Ovary (tissue), 9 donors: Measurements from ENCODE around the gene VKORC1. TPM values are rescaled to one million over a fixed set of nuclear protein-coding genes. Genes with fewer than 3 reads are reported as not detected.

Experiments used
- DNase-seq, 5 donors: peaks; one replicate each; pipeline ENCODE4 v3.0.0-alpha.2; 2019 to 2020
- H3K27ac ChIP-seq, 2 donors: fragments of 200-600 bp; one replicate each; pipeline versions ENCODE4 v1.5.1 to v1.8.0; 2019 to 2022
- H3K27me3 ChIP-seq: fragments of 200-600 bp; one replicate; pipeline ENCODE4 v1.8.0; 2022
- H3K36me3 ChIP-seq: fragments of 200-600 bp; sonication (generic); one replicate; pipeline ENCODE4 v1.5.1; 2019
- H3K4me1 ChIP-seq: one replicate; pipeline ENCODE4 v1.8.1; 2013; ENCODE audit warnings: mild to moderate bottlenecking, moderate library complexity; ENCODE audit not compliant: insufficient read depth
- H3K4me3 ChIP-seq: fragments of 200-600 bp; sonication (generic); one replicate; pipeline ENCODE4 v1.5.1; 2017
- H3K9me3 ChIP-seq, 2 donors: fragments of 200-600 bp in 1 of 2; sonication (generic) in 1 of 2; one replicate each; pipeline versions ENCODE4 v1.5.1 to v1.8.1; 2013 to 2019; ENCODE audit warnings: mild to moderate bottlenecking in 1 of 2, moderate library complexity in 1 of 2
- EP300 ChIP-seq: sonication (generic); formaldehyde crosslinking; IDR thresholded peaks from one replicate; pipeline ENCODE4 v1.6.1; 2017; ENCODE audit warnings: antibody characterized with exemption
- POLR2A ChIP-seq: fragments of 450-650 bp; IDR thresholded peaks from one replicate; pipeline ENCODE4 v1.6.1; 2017; ENCODE audit warnings: antibody characterized with exemption, mild to moderate bottlenecking, moderate library complexity
- WGBS, 3 donors: extraction: QIAGEN DNeasy Blood & Tissue Kit in 1 of 3; methylation state at CpG; one replicate each; pipeline versions ENCODE4 v1.1.5 to v1.1.7; 2013 to 2017; 5-methylcytosine and 5-hydroxymethylcytosine counted together
- intact Hi-C, 4 donors: fragments of 100-400 bp; cut with DNase I; formaldehyde crosslinking; loops; one replicate each; pipeline versions ENCODE4 v1.11.0 to v1.15.1; 2022 to 2023
- polyA plus RNA-seq, 2 donors: library from polyadenylated mRNA; stranded (reverse); fragments of 200-250 nt in 1 of 2; fragments of 350-450 nt in 1 of 2; fragmentation: Illumina TruSeq in 1 of 2; extraction: RNeasy Lipid Tissue Mini Kit (QIAGEN cat#74804) in 1 of 2; gene quantifications; one replicate each; pipeline ENCODE4 v1.2.3, GENCODE V29; 2013 to 2014
- total RNA-seq, 7 donors: library from RNA; depleted of rRNA in 2 of 7; stranded (reverse); fragments of >200 nt in 2 of 7; fragmentation: NEBNext Ultra II Directional in 3 of 7; extraction: Animal tissue kit (Norgen Biotek cat#: 25700) in 3 of 7; gene quantifications; one replicate each; pipeline versions ENCODE4 v1.1.0 to v1.2.4, GENCODE V29; 2016 to 2023
- TF ChIP-seq, protein P1 (sequence below), 3 donors: fragments of 450-650 bp in 2 of 3; fragments of 200-600 bp in 1 of 3; IDR thresholded peaks; one replicate each; pipeline versions ENCODE4 v1.5.1 to v1.8.0; 2016 to 2022; ENCODE audit warnings: antibody characterized with exemption in 3 of 3, mild to moderate bottlenecking in 1 of 3
- donor health status: DM: no; HTN: no; CAD: no; lungs with moderate emphysema.
- donor health status: DM: no; HTN: no; CAD: no.
- donor health status: Bipolar disorder and iron deficiency.
- donor health status: DM: yes; HTN: yes; CAD: no.
- donor health status: DM: no; HTN: no; CAD: no.
- donor health status: DM: yes; HTN: yes; CAD: no.

Gene VKORC1
- total and polyA plus RNA-seq, 9 donors = 72.1 to 141 (median 86.4) TPM

DNA sequence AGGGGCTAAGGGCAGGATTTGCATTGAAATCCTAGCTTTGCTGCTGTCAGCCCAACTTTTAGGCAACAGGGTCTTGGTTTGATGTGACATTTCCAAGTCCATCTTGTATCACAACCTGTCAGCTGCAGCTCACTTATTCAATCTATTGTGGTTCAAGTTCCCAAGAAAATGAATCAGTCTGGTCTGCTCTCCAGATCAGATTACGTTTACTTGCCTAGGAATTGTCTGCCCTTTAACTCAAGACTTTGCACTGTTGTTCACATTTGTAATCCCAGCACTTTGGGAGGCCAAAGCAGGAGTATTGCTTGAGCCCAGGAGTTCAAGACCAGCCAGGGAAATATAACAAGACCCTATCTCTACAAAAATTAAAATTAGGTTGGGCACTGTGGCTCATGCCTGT lies 51.2 kb downstream of the VKORC1 start:
- Histone ChIP-seq H3K4me3 (no peak overlapping the region), H3K27me3 (no peaks in the 10 kb centered on the region), H3K36me3 (no peaks in the 10 kb centered on the region), H3K4me1 (no peaks in the 10 kb centered on the region), H3K27ac (no peak overlapping the region), H3K9me3 (no peaks in the 10 kb centered on the region)
- TF ChIP-seq EP300 = no peak
- no peak for TF ChIP-seq POLR2A
- TF ChIP-seq, protein P1, sequence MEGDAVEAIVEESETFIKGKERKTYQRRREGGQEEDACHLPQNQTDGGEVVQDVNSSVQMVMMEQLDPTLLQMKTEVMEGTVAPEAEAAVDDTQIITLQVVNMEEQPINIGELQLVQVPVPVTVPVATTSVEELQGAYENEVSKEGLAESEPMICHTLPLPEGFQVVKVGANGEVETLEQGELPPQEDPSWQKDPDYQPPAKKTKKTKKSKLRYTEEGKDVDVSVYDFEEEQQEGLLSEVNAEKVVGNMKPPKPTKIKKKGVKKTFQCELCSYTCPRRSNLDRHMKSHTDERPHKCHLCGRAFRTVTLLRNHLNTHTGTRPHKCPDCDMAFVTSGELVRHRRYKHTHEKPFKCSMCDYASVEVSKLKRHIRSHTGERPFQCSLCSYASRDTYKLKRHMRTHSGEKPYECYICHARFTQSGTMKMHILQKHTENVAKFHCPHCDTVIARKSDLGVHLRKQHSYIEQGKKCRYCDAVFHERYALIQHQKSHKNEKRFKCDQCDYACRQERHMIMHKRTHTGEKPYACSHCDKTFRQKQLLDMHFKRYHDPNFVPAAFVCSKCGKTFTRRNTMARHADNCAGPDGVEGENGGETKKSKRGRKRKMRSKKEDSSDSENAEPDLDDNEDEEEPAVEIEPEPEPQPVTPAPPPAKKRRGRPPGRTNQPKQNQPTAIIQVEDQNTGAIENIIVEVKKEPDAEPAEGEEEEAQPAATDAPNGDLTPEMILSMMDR (IDR thresholded peaks at IDR 0.05) = no peak
- WGBS, 3 donors = 85 to 100% (median 87%) methylated on average over 1 of the region's 1 CpG
- no peak for DNase-seq
- intact Hi-C loops = loop anchor here in 1 of 4 donors (10.0 kb wide), 1 partner anchor 59 kb away; the partner anchor contains the start of gene HSD3B7

- Histone ChIP-seq H3K27ac (no peak overlapping the region), H3K9me3 (no peaks in the 10 kb centered on the region), H3K4me3 (no peak overlapping the region), H3K4me1 (no peaks in the 10 kb centered on the region), H3K27me3 (no peaks in the 10 kb centered on the region), H3K36me3 (no peaks in the 10 kb centered on the region)
- 84 to 88% (median 86%) methylated on average over 10 of the region's 10 CpGs for WGBS, 3 donors
- no peak for TF ChIP-seq EP300
- no peak for TF ChIP-seq POLR2A
- TF ChIP-seq, protein P1 (IDR thresholded peaks at IDR 0.05) = no peak
- DNase-seq = no peak
- intact Hi-C loops = loop anchor here in 1 of 4 donors (10.0 kb wide), 1 partner anchor 58 kb away; the partner anchor contains the start of gene HSD3B7
These were observed 51.7 kb downstream of the VKORC1 start for GRCh38 chr16:31042866-31043265.

Other genes with a start within 250 kb of the VKORC1 start
- 10 to 100 TPM; 34.4 to 54.8 (median 49.0) TPM for gene BCL7C, start 200.7 kb downstream of the VKORC1 start, total RNA-seq
- gene BCL7C, start 200.7 kb downstream of the VKORC1 start, polyA plus RNA-seq = 10 to 100 TPM; 13.3 to 44.1 TPM
- gene CTF1, start 198.2 kb downstream of the VKORC1 start, total RNA-seq = 10 to 100 TPM in 5 of 7 donors, 1 to 10 TPM in 2; 7.0 to 22.4 (median 14.4) TPM
- gene CTF1, start 198.2 kb downstream of the VKORC1 start, polyA plus RNA-seq = 10 to 100 TPM in 1 of 2 donors, 1 to 10 TPM in 1; 7.9 to 16.2 TPM
- gene FBXL19, start 171.2 kb downstream of the VKORC1 start, total RNA-seq = 10 to 100 TPM; 10.2 to 24.3 (median 15.4) TPM
- 10 to 100 TPM in 1 of 2 donors, 1 to 10 TPM in 1; 1.6 to 12.4 TPM for gene FBXL19, start 171.2 kb downstream of the VKORC1 start, polyA plus RNA-seq
- gene ORAI3, start 145.7 kb downstream of the VKORC1 start, total RNA-seq = 10 to 100 TPM; 21.5 to 30.8 (median 24.1) TPM
- gene ORAI3, start 145.7 kb downstream of the VKORC1 start, polyA plus RNA-seq = 10 to 100 TPM; 26.0 to 27.5 TPM
- 10 to 100 TPM in 5 of 7 donors, 1 to 10 TPM in 2; 5.0 to 31.8 (median 24.9) TPM for gene SETD1A, start 137.0 kb downstream of the VKORC1 start, total RNA-seq
- gene SETD1A, start 137.0 kb downstream of the VKORC1 start, polyA plus RNA-seq = 10 to 100 TPM in 1 of 2 donors, 1 to 10 TPM in 1; 5.8 to 17.1 TPM
- 10 to 100 TPM in 4 of 7 donors, 1 to 10 TPM in 3; 8.0 to 24.5 (median 10.5) TPM for gene HSD3B7, start 109.6 kb downstream of the VKORC1 start, total RNA-seq
- gene HSD3B7, start 109.6 kb downstream of the VKORC1 start, polyA plus RNA-seq = 1 to 10 TPM; 3.9 to 8.0 TPM
- 1 to 10 TPM in 4 of 7 donors, under 1 TPM in 3; 0.34 to 1.5 (median 1.0) TPM for gene STX1B, start 84.2 kb downstream of the VKORC1 start, total RNA-seq
- gene STX1B, start 84.2 kb downstream of the VKORC1 start, polyA plus RNA-seq = under 1 TPM; 0.36 to 0.57 TPM
- gene STX4, start 61.2 kb downstream of the VKORC1 start, total RNA-seq = 10 to 100 TPM; 26.2 to 73.8 (median 59.2) TPM
- 10 to 100 TPM; 34.4 to 53.7 TPM for gene STX4, start 61.2 kb downstream of the VKORC1 start, polyA plus RNA-seq
- gene ZNF668, start 20.6 kb downstream of the VKORC1 start, total RNA-seq = 1 to 10 TPM; 4.2 to 7.4 (median 5.7) TPM
- 1 to 10 TPM; 1.3 to 6.7 TPM for gene ZNF668, start 20.6 kb downstream of the VKORC1 start, polyA plus RNA-seq
- 10 to 100 TPM; 12.4 to 16.3 (median 14.8) TPM for gene ZNF646, start 20.4 kb downstream of the VKORC1 start, total RNA-seq
- 10 to 100 TPM in 1 of 2 donors, 1 to 10 TPM in 1; 2.3 to 12.0 TPM for gene ZNF646, start 20.4 kb downstream of the VKORC1 start, polyA plus RNA-seq
- gene PRSS53, start 5.9 kb downstream of the VKORC1 start, total RNA-seq = 1 to 10 TPM; 1.1 to 2.9 (median 1.5) TPM
- 1 to 10 TPM in 1 of 2 donors, under 1 TPM in 1; 0.30 to 1.4 TPM for gene PRSS53, start 5.9 kb downstream of the VKORC1 start, polyA plus RNA-seq
- gene BCKDK, start 13.6 kb upstream of the VKORC1 start, total RNA-seq = 10 to 100 TPM; 34.1 to 51.9 (median 40.5) TPM
- 10 to 100 TPM; 18.6 to 29.2 TPM for gene BCKDK, start 13.6 kb upstream of the VKORC1 start, polyA plus RNA-seq
- 100 to 1,000 TPM in 4 of 7 donors, 10 to 100 TPM in 3; 71.5 to 129 (median 105) TPM for gene KAT8, start 22.9 kb upstream of the VKORC1 start, total RNA-seq
- 10 to 100 TPM; 66.4 to 87.0 TPM for gene KAT8, start 22.9 kb upstream of the VKORC1 start, polyA plus RNA-seq
- 10 to 100 TPM in 1 of 7 donors, 1 to 10 TPM in 4, not detected in 2; 1.4 to 47.0 (median 2.4) TPM for gene PRSS8, start 40.9 kb upstream of the VKORC1 start, total RNA-seq
- gene PRSS8, start 40.9 kb upstream of the VKORC1 start, polyA plus RNA-seq = under 1 TPM in 1 of 2 donors, not detected in 1; 0.05 TPM
- gene PRSS36, start 55.3 kb upstream of the VKORC1 start, total RNA-seq = 1 to 10 TPM in 4 of 7 donors, under 1 TPM in 2, not detected in 1; 0.28 to 2.1 (median 1.3) TPM
- under 1 TPM in 1 of 2 donors, not detected in 1; 0.96 TPM for gene PRSS36, start 55.3 kb upstream of the VKORC1 start, polyA plus RNA-seq
- 100 to 1,000 TPM in 5 of 7 donors, 10 to 100 TPM in 2; 62.2 to 436 (median 355) TPM for gene FUS, start 85.3 kb upstream of the VKORC1 start, total RNA-seq
- gene FUS, start 85.3 kb upstream of the VKORC1 start, polyA plus RNA-seq = 100 to 1,000 TPM; 309 to 469 TPM
- gene PYCARD, start 108.0 kb upstream of the VKORC1 start, total RNA-seq = 10 to 100 TPM in 6 of 7 donors, 1 to 10 TPM in 1; 9.4 to 35.8 (median 20.2) TPM
- gene PYCARD, start 108.0 kb upstream of the VKORC1 start, polyA plus RNA-seq = 10 to 100 TPM in 1 of 2 donors, 1 to 10 TPM in 1; 1.8 to 28.1 TPM
- under 1 TPM in 3 of 7 donors, not detected in 4; 0.05 to 0.11 (median 0.07) TPM for gene TRIM72, start 119.3 kb upstream of the VKORC1 start, total RNA-seq
- gene TRIM72, start 119.3 kb upstream of the VKORC1 start, polyA plus RNA-seq = under 1 TPM in 1 of 2 donors, not detected in 1; 0.01 TPM
- gene PYDC1, start 122.3 kb upstream of the VKORC1 start, total RNA-seq = not detected
- gene PYDC1, start 122.3 kb upstream of the VKORC1 start, polyA plus RNA-seq = not detected
- gene ITGAM, start 165.2 kb upstream of the VKORC1 start, total RNA-seq = 1 to 10 TPM; 2.3 to 8.2 (median 4.1) TPM
- gene ITGAM, start 165.2 kb upstream of the VKORC1 start, polyA plus RNA-seq = 1 to 10 TPM; 1.7 to 6.8 TPM